Measurements from ENCODE around the gene VIPR2. TPM values are rescaled to one million over a fixed set of nuclear protein-coding genes. Genes with fewer than 3 reads are reported as not detected.

VIPR2 gene
- polyA plus RNA-seq, 3 donors, result not detected

DNA sequence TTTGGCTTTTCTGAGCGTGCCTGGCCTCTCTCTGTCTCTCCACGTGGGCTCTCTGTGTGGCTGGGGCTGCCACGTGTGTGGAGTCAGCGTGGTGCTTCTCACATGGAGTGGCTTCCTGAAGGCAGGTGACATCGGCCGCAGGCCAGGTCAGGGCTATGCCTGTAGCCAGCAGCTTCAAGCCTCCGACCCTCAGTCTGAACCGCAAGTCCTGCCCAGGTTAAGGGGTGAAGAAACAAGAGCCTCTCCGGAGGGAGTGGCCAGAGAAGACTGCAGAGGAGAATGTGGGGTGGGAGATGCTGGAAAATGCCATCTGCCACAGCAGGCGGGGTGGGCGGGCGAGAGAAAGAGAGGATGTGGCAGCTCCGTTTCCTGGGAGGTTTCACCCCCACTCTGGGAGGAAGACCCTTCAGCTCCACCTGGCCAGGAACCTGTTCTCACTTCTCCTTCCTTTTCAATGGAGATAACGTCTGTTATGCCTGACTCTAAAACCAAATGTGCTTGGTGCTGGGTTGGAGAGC, 14.3 kb upstream of the VIPR2 start:
- Histone ChIP-seq H3K27me3 (ENCODE audit: control insufficient read depth in 2 of 2, insufficient read depth in 2 of 2, low read length in 2 of 2) (no peaks in the 10 kb centered on the region), H3K4me3 (replicated peaks in 1 of 3; ENCODE audit: low read depth in 2 of 3, low read length in 3 of 3) (no peak overlapping the region), H3K9me3 (replicated peaks in 1 of 2; ENCODE audit: control insufficient read depth in 1 of 2, insufficient read depth in 1 of 2, low read length in 2 of 2) (no peaks in the 10 kb centered on the region), H3K36me3 (replicated peaks in 1 of 2; ENCODE audit: control insufficient read depth in 1 of 2, insufficient read depth in 2 of 2, low read length in 2 of 2) (no peaks in the 10 kb centered on the region), H2AFZ (ENCODE audit: insufficient read depth, low read depth, low read length, poor library complexity, severe bottlenecking) (no peak overlapping the region), H3K4me1 (ENCODE audit: control insufficient read depth in 1 of 2, insufficient read depth in 2 of 2, low read length in 2 of 2) (no peaks in the 10 kb centered on the region), H3K9ac (ENCODE audit: insufficient read depth, low read length, poor library complexity, severe bottlenecking) (no peak overlapping the region), H3K27ac (ENCODE audit: low read depth in 1 of 2, low read length in 2 of 2) (no peak overlapping the region), H4K20me1 (ENCODE audit: insufficient read depth, low read length) (no peaks in the 10 kb centered on the region), H3K79me2 (ENCODE audit: insufficient read depth, low read length) (no peaks in the 10 kb centered on the region), H3K4me2 (replicated peaks; ENCODE audit: extremely low read depth, low read length, poor library complexity, severe bottlenecking) (no peak overlapping the region)
- 67% methylated on average over 11 of the region's 14 CpGs for WGBS (ENCODE audit: insufficient coverage)
- peaks cover 0 to 1% (median 0%) of the 10 kb centered on the region in 3 donors for H3K27me3 Mint-ChIP-seq (ENCODE audit: low read depth in 3 of 3)
- no peaks in the 10 kb centered on the region for H3K36me3 Mint-ChIP-seq
- no peaks in the 10 kb centered on the region for H3K4me1 Mint-ChIP-seq
- H3K9me3 Mint-ChIP-seq, result no peaks in the 10 kb centered on the region
- intact Hi-C loops (cut with micrococcal nuclease), result no loop called here
- no peak overlapping the region for H3K4me3 Mint-ChIP-seq
- DNase-seq, result no peak
- H3K27ac Mint-ChIP-seq, result no peak overlapping the region
- TF ChIP-seq, protein P1, sequence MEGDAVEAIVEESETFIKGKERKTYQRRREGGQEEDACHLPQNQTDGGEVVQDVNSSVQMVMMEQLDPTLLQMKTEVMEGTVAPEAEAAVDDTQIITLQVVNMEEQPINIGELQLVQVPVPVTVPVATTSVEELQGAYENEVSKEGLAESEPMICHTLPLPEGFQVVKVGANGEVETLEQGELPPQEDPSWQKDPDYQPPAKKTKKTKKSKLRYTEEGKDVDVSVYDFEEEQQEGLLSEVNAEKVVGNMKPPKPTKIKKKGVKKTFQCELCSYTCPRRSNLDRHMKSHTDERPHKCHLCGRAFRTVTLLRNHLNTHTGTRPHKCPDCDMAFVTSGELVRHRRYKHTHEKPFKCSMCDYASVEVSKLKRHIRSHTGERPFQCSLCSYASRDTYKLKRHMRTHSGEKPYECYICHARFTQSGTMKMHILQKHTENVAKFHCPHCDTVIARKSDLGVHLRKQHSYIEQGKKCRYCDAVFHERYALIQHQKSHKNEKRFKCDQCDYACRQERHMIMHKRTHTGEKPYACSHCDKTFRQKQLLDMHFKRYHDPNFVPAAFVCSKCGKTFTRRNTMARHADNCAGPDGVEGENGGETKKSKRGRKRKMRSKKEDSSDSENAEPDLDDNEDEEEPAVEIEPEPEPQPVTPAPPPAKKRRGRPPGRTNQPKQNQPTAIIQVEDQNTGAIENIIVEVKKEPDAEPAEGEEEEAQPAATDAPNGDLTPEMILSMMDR (IDR thresholded peaks at IDR 0.05), result no peak

DNA sequence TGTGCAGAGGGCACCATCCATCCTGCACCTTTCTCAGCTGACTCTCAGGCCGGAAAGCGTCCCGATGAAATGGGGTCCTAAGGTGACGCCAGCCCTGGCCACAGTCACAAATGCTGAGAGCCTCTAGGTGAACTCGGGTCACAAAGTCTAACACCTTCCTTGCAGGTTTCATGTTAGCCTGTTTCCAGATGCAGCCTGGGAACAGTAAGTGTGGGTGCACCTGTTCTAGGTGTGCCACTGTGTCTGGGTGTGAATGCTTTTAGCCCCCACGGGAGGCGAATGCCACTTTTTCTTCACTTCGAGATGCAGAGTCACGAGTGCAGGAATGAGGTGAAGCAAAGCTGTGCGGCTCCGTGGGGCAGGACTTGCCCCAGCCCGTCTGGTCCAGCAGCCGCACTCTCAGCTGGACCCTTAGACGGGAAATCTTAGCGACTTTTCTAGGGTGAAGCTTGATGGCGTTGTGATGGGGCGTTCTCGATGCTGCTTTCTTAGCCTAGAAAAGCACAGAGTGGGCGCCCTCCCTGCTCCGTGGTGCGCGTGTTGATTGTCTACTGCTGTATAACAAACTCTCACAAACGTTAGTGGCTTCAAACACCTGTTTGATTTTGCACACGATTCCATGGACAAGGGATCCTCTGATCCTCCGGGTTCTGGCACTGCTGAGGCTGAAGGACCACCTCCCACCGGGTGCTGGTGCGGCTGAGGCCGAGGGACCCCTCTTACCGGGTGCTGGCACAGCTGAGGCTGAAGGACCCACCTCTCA, 13.6 kb upstream of the VIPR2 start:
- TF ChIP-seq, protein P1 (IDR thresholded peaks at IDR 0.05), result no peak
- no peaks in the 10 kb centered on the region for H3K36me3 Mint-ChIP-seq
- H3K79me2 ChIP-seq (ENCODE audit: insufficient read depth, low read length), result no peaks in the 10 kb centered on the region
- no peaks in the 10 kb centered on the region for H3K27me3 ChIP-seq (ENCODE audit: control insufficient read depth in 2 of 2, insufficient read depth in 2 of 2, low read length in 2 of 2)
- no peak overlapping the region for H3K4me2 ChIP-seq (replicated peaks; ENCODE audit: extremely low read depth, low read length, poor library complexity, severe bottlenecking)
- no peak for DNase-seq
- H3K27me3 Mint-ChIP-seq (ENCODE audit: low read depth in 3 of 3), result peaks cover 0 to 1% (median 0%) of the 10 kb centered on the region in 3 donors
- no peak overlapping the region for H3K4me3 ChIP-seq (replicated peaks in 1 of 3; ENCODE audit: low read depth in 2 of 3, low read length in 3 of 3)
- no peak overlapping the region for H3K9ac ChIP-seq (ENCODE audit: insufficient read depth, low read length, poor library complexity, severe bottlenecking)
- H3K4me1 Mint-ChIP-seq, result no peaks in the 10 kb centered on the region
- no peaks in the 10 kb centered on the region for H3K36me3 ChIP-seq (replicated peaks in 1 of 2; ENCODE audit: control insufficient read depth in 1 of 2, insufficient read depth in 2 of 2, low read length in 2 of 2)
- H4K20me1 ChIP-seq (ENCODE audit: insufficient read depth, low read length), result no peaks in the 10 kb centered on the region
- no peak overlapping the region for H3K27ac ChIP-seq (ENCODE audit: low read depth in 1 of 2, low read length in 2 of 2)
- 92% methylated on average over 29 of the region's 29 CpGs for WGBS (ENCODE audit: insufficient coverage)
- no peaks in the 10 kb centered on the region for H3K9me3 ChIP-seq (replicated peaks in 1 of 2; ENCODE audit: control insufficient read depth in 1 of 2, insufficient read depth in 1 of 2, low read length in 2 of 2)
- no peak overlapping the region for H3K27ac Mint-ChIP-seq
- intact Hi-C loops (cut with micrococcal nuclease), result no loop called here
- no peaks in the 10 kb centered on the region for H3K9me3 Mint-ChIP-seq
- H2AFZ ChIP-seq (ENCODE audit: insufficient read depth, low read depth, low read length, poor library complexity, severe bottlenecking), result no peak overlapping the region
- H3K4me1 ChIP-seq (ENCODE audit: control insufficient read depth in 1 of 2, insufficient read depth in 2 of 2, low read length in 2 of 2), result no peaks in the 10 kb centered on the region
- H3K4me3 Mint-ChIP-seq, result no peak overlapping the region

Data from CD14-positive monocyte (primary cell).